NB4 (cell line): ENCODE measurements around the gene HPN.
"Not testable (repeated sequence)": the region's sequence is repeated elsewhere in the genome, so short reads cannot be mapped to it uniquely, and the experiment has no call there.

ENCODE experiments used
- POLR2A ChIP-seq: IDR thresholded peaks from 2 replicates; pipeline ENCODE4 v1.6.1; 2011; ENCODE audit warnings: mild to moderate bottlenecking; ENCODE audit not compliant: insufficient read length; ENCODE audit errors: extremely low read depth
- TF ChIP-seq, protein P1 (sequence below): IDR thresholded peaks from one replicate; pipeline ENCODE4 v1.5.1; 2012; ENCODE audit warnings: low read depth, low read length

DNA sequence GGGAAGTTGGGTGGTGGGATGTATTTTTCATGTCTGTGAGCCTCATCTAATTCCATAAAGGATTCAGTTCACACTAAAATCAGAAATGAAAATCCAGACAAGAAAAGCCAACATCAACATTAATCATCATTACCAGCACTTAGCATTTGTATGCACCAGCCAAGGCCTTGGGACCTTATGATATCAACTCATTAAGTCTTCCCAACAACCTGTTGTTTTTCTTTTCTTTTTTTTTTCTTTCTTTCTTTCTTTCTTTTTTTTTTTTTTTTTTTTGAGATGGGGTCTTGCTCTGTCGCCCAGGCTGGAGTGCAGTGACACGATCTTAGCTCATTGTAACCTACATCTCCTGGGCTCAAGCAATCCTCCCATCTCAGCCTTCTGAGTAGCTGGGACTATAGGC lies 9.1 kb downstream of the HPN start:
- TF ChIP-seq POLR2A: not testable (repeated sequence)
- TF ChIP-seq, protein P1, sequence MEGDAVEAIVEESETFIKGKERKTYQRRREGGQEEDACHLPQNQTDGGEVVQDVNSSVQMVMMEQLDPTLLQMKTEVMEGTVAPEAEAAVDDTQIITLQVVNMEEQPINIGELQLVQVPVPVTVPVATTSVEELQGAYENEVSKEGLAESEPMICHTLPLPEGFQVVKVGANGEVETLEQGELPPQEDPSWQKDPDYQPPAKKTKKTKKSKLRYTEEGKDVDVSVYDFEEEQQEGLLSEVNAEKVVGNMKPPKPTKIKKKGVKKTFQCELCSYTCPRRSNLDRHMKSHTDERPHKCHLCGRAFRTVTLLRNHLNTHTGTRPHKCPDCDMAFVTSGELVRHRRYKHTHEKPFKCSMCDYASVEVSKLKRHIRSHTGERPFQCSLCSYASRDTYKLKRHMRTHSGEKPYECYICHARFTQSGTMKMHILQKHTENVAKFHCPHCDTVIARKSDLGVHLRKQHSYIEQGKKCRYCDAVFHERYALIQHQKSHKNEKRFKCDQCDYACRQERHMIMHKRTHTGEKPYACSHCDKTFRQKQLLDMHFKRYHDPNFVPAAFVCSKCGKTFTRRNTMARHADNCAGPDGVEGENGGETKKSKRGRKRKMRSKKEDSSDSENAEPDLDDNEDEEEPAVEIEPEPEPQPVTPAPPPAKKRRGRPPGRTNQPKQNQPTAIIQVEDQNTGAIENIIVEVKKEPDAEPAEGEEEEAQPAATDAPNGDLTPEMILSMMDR: not testable (repeated sequence)
